Measurements from ENCODE around the gene ATP6V1G3. TPM values are rescaled to one million over a fixed set of nuclear protein-coding genes. Genes with fewer than 3 reads are reported as not detected.

ATP6V1G3 gene
- total and polyA plus RNA-seq, 2 of the 4 experiments (the other 2 are of a cell fraction) = not detected

- Histone ChIP-seq H3K27me3 (ENCODE audit: control insufficient read depth, insufficient read depth, low read length) (no peaks in the 10 kb centered on the region), H3K4me3 (ENCODE audit: insufficient read depth, low read depth, low read length) (no peak overlapping the region), H3K27ac (ENCODE audit: insufficient read depth, low read length) (no peak overlapping the region), H4K91ac (ENCODE audit: insufficient read depth, low read depth, low read length) (no peak overlapping the region), H3K9me3 (ENCODE audit: control insufficient read depth, insufficient read depth, low read length) (no peaks in the 10 kb centered on the region), H2BK20ac (ENCODE audit: low read depth, low read length) (no peak overlapping the region), H2BK5ac (ENCODE audit: low read depth, low read length, poor library complexity, severe bottlenecking) (no peak overlapping the region), H3K4me1 (ENCODE audit: control insufficient read depth, insufficient read depth, low read length) (no peaks in the 10 kb centered on the region), H3K56ac (ENCODE audit: extremely low read depth, insufficient read depth, low read length) (no peak overlapping the region), H3K14ac (replicated peaks; ENCODE audit: low read depth, low read length) (no peak overlapping the region), H4K5ac (ENCODE audit: low read depth, low read length) (no peak overlapping the region), H2AFZ (replicated peaks; ENCODE audit: low read length, poor library complexity) (no peak overlapping the region), H3K4me2 (ENCODE audit: low read depth, low read length) (no peak overlapping the region), H3K9ac (ENCODE audit: low read depth, low read length) (no peak overlapping the region), H2BK15ac (ENCODE audit: low read depth, low read length) (no peak overlapping the region), H3K23ac (ENCODE audit: low read depth, low read length) (no peak overlapping the region), H2AK9ac (replicated peaks; ENCODE audit: low read depth, low read length, poor library complexity) (no peak overlapping the region), H2AK5ac (ENCODE audit: low read depth, low read length) (no peak overlapping the region), H3K4ac (ENCODE audit: low read depth, low read length) (no peak overlapping the region), H3K36me3 (ENCODE audit: control insufficient read depth, insufficient read depth, low read length) (no peaks in the 10 kb centered on the region), H4K20me1 (ENCODE audit: insufficient read depth, low read length) (no peaks in the 10 kb centered on the region), H2BK120ac (ENCODE audit: low read depth, low read length) (no peak overlapping the region), H3K18ac (ENCODE audit: low read depth, low read length) (no peak overlapping the region), H3K9me1 (ENCODE audit: insufficient read depth, low read length) (no peaks in the 10 kb centered on the region), H3K79me1 (ENCODE audit: low read depth in 1 of 2, low read length in 2 of 2) (no peaks in the 10 kb centered on the region), H4K8ac (ENCODE audit: low read depth in 2 of 2, low read length in 2 of 2) (no peak overlapping the region)
- TF ChIP-seq CHD1 (IDR thresholded peaks at IDR 0.05; ENCODE audit: low read depth, low read length) (no peak), RFX5 (IDR thresholded peaks at IDR 0.05; ENCODE audit: low read depth, low read length) (no peak), BHLHE40 (IDR thresholded peaks at IDR 0.05; ENCODE audit: low read depth, low read length) (no peak), MAFK (IDR thresholded peaks at IDR 0.05; ENCODE audit: low read depth, low read length) (no peak), CTCF (conservative IDR thresholded peaks at IDR 0.05; ENCODE audit: low read depth, low read length) (no peak), ELK1 (IDR thresholded peaks at IDR 0.05; ENCODE audit: borderline replicate concordance, low read depth, low read length) (no peak), RAD21 (IDR thresholded peaks at IDR 0.05; ENCODE audit: low read length) (no peak), POLR2A (IDR thresholded peaks at IDR 0.05; ENCODE audit: low read depth, low read length) (no peak), FOS (IDR thresholded peaks at IDR 0.05; ENCODE audit: low read depth, low read length) (no peak), SMC3 (IDR thresholded peaks at IDR 0.05; ENCODE audit: low read depth, low read length) (no peak), RCOR1 (IDR thresholded peaks at IDR 0.05; ENCODE audit: insufficient replicate concordance, low read length) (no peak)
- CTCF ChIA-PET = no interaction called here
- WGBS, 2 experiments (ENCODE audit: extremely low coverage in 2 of 2, insufficient read length in 1 of 2) = no CpG with 5 or more reads among the region's 1 CpG
- intact Hi-C loops (cut with micrococcal nuclease) (no loop called here), in situ Hi-C loops (cut with MboI; ENCODE audit: low sequenced_read_pairs) (no loop called here), dilution Hi-C loops (cut with HindIII; ENCODE audit: low sequenced_read_pairs, unreplicated experiment) (no loop called here)
- ATAC-seq (ENCODE audit: low read depth) = no peak
- no peak for DNase-seq
- BruUV-seq (replicated peaks) = no TSS peak
- POLR2A ChIA-PET (ENCODE audit: unreplicated experiment) = no interaction called here
Measured at GRCh38 chr1:198564716-198565115, 24.2 kb upstream of the ATP6V1G3 start.

Measured in IMR-90 (cell line).